HepG2 (cell line): ENCODE measurements around the gene STK39. TPM values are rescaled to one million over a fixed set of nuclear protein-coding genes. Genes with fewer than 3 reads are reported as not detected.
A peak's percentile ranks its signal among the peaks of the same experiment; 100 is the strongest.

Experiments
- ATAC-seq: fragments of 200-7000 bp; cut with Tn5 transposase; 3 replicates; pipeline ENCODE4 v1.9.1; 2020; ENCODE audit warnings: mild to moderate bottlenecking, moderate library complexity
- BruUV-seq: library from RNA; stranded (reverse); fragments of 400-500 nt; replicated peaks from 2 replicates; lab custom pipeline; 2021; lab: Mats Ljungman, UMichigan
- CTCF ChIA-PET: fragments of 300-600 bp; formaldehyde crosslinking; extraction: SDS; loops from one replicate; lab custom pipeline; 2021; ENCODE audit warnings: low total read pairs, inconsistent platforms, low intra/inter-chr PET ratio; lab: Yijun Ruan, JAX
- POLR2A ChIA-PET: fragments of 350-600 bp; sonication (Branson Sonifier 250); formaldehyde crosslinking; loops from one replicate; lab custom pipeline; 2020; ENCODE audit warnings: antibody characterized with exemption, inconsistent platforms; lab: Yijun Ruan, JAX
- DNase-seq: peaks from one replicate; pipeline ENCODE4 v3.0.0-alpha.2; 2015; ENCODE audit warnings: low spot score
- FAIRE-seq: peaks from 3 replicates; lab custom pipeline; 2011; peaks lifted over from hg19 to GRCh38; lab: Jason Lieb, UNC
- H2AFZ ChIP-seq: one replicate; pipeline ENCODE4 v1.6.1; 2011; ENCODE audit warnings: low read length, inconsistent platforms
- H3K27ac ChIP-seq: fragments of 300-600 bp; 3 replicates; pipeline ENCODE4 v1.8.0; 2011; ENCODE audit warnings: mixed run types, mild to moderate bottlenecking, mixed read lengths, low read length, inconsistent platforms; ENCODE audit not compliant: insufficient read depth; ENCODE audit errors: extremely low read length
- H3K27me3 ChIP-seq, 2 experiments: fragments of 200-600 bp in 1 of 2; 2 replicates in 1 of 2; 3 replicates in 1 of 2; pipeline versions ENCODE4 v1.6.0 to v1.8.0; 2011; ENCODE audit warnings: low read length in 2 of 2, mild to moderate bottlenecking in 2 of 2, moderate library complexity in 2 of 2, inconsistent platforms in 1 of 2; ENCODE audit not compliant: insufficient read depth in 2 of 2, control insufficient read depth in 1 of 2
- H3K36me3 ChIP-seq, 2 experiments: fragments of 200-600 bp in 1 of 2; replicated peaks in 1 of 2; 2 replicates in 1 of 2; 3 replicates in 1 of 2; pipeline versions ENCODE4 v1.5.1 to v1.8.0; 2011; ENCODE audit warnings: low read length in 2 of 2, inconsistent platforms in 1 of 2; ENCODE audit not compliant: insufficient read depth in 2 of 2, control insufficient read depth in 1 of 2
- H3K4me1 ChIP-seq: 2 replicates; pipeline ENCODE4 v1.5.1; 2012; ENCODE audit warnings: low read length, inconsistent platforms; ENCODE audit not compliant: insufficient read depth
- H3K4me2 ChIP-seq: 2 replicates; pipeline ENCODE4 v1.6.0; 2011; ENCODE audit warnings: low read depth, low read length, inconsistent platforms
- H3K4me3 ChIP-seq, 3 experiments: fragments of 200-600 bp in 1 of 3; sonication (generic), shearing (Covaris generic) in 1 of 3; replicated peaks in 1 of 3; 2 replicates each; pipeline ENCODE4 v1.5.1; 2011 to 2016; ENCODE audit warnings: low read length in 3 of 3, inconsistent platforms in 2 of 3, low read depth in 2 of 3, mild to moderate bottlenecking in 2 of 3, control low read depth in 1 of 3, mixed read lengths in 1 of 3; ENCODE audit not compliant: insufficient read depth in 1 of 3
- H3K79me2 ChIP-seq: one replicate; pipeline ENCODE4 v1.6.1; 2011; ENCODE audit warnings: low read length, inconsistent platforms; ENCODE audit not compliant: insufficient read depth
- H3K9ac ChIP-seq: 2 replicates; pipeline ENCODE4 v1.6.0; 2011; ENCODE audit warnings: mild to moderate bottlenecking, low read depth, low read length, inconsistent platforms; ENCODE audit not compliant: insufficient read depth
- H3K9me3 ChIP-seq: 2 replicates; pipeline ENCODE4 v1.5.1; 2012; ENCODE audit warnings: mild to moderate bottlenecking, low read length
- H4K20me1 ChIP-seq: 2 replicates; pipeline ENCODE4 v1.6.0; 2011; ENCODE audit warnings: inconsistent platforms, mild to moderate bottlenecking, low read length, moderate library complexity; ENCODE audit not compliant: insufficient read depth
- FOXO1 ChIP-seq: sonication (generic); formaldehyde crosslinking; IDR thresholded peaks from 2 replicates; pipeline ENCODE4 v1.4.0; 2020; ENCODE audit warnings: missing genetic modification reagents
- RBFOX2 ChIP-seq: fragments of 200-400 bp; formaldehyde crosslinking; IDR thresholded peaks from 2 replicates; pipeline ENCODE4 v1.6.1; 2017; ENCODE audit warnings: low read depth, mild to moderate bottlenecking, low read length
- SSRP1 ChIP-seq: IDR thresholded peaks from 2 replicates; pipeline ENCODE4 v1.6.1; 2016; ENCODE audit warnings: control low read depth
- ZNF543 ChIP-seq: sonication (generic); formaldehyde crosslinking; IDR thresholded peaks from 2 replicates; pipeline ENCODE4 v1.4.0; 2020; ENCODE audit warnings: mild to moderate bottlenecking, missing genetic modification reagents
- ZNF704 ChIP-seq: sonication (generic); formaldehyde crosslinking; IDR thresholded peaks from 2 replicates; pipeline ENCODE4 v1.8.1; 2023; ENCODE audit warnings: mild to moderate bottlenecking, inconsistent platforms, moderate library complexity, missing genetic modification reagents, borderline replicate concordance
- WGBS: methylation state at CpG from one replicate; pipeline ENCODE4 v1.1.6; 2017; ENCODE audit warnings: low lambda C conversion rate; 5-methylcytosine and 5-hydroxymethylcytosine counted together
- in situ Hi-C: cut with HindIII; loops from 2 replicates; pipeline ENCODE4 v1.10.0; 2017; ENCODE audit warnings: low pct_unique_long_range_greater_than_20kb; ENCODE audit not compliant: extremely low pct_ligation_motif_present
- intact Hi-C: fragments of 100-400 bp; cut with micrococcal nuclease; formaldehyde crosslinking; loops from one replicate; pipeline ENCODE4 v1.10.0; 2022; ENCODE audit not compliant: unreplicated experiment
- polyA plus RNA-seq, 8 experiments: library from polyadenylated mRNA; depleted of rRNA in 3 of 8; stranded (reverse) in 7 of 8; unstranded in 1 of 8; fragments of >200 nt; fragmentation: Illumina TruSeq in 4 of 8; extraction: Trizol in 4 of 8; gene quantifications; 2 replicates each; pipeline versions ENCODE4 v1.2.1 to v1.2.3, GENCODE V29; 2011 to 2016; ENCODE audit warnings: low read depth in 4 of 8, missing spikeins in 1 of 8, mixed read lengths in 1 of 8; ENCODE audit not compliant: insufficient read depth in 1 of 8
- total RNA-seq, 5 experiments: library from RNA; depleted of rRNA; stranded (reverse); fragments of >200 nt; fragmentation: Illumina TruSeq; extraction: Trizol; gene quantifications; 2 replicates each; pipeline ENCODE4 v1.2.3, GENCODE V29; 2016; ENCODE audit warnings: low read depth in 1 of 5
- TF ChIP-seq, protein P1 (sequence below): sonication (generic); formaldehyde crosslinking; IDR thresholded peaks from 2 replicates; pipeline ENCODE4 v1.4.0; 2020; ENCODE audit warnings: missing genetic modification reagents
- TF ChIP-seq, protein P2 (sequence below): sonication (generic); formaldehyde crosslinking; IDR thresholded peaks from 2 replicates; pipeline ENCODE4 v1.4.0; 2020; ENCODE audit warnings: missing genetic modification reagents

The STK39 gene
- total and polyA plus RNA-seq, 2 of the 13 experiments (the other 11 are each of a cell fraction or from before 2014, with no cell fraction given), result 27.3 to 38.4 TPM

GRCh38 chr2:168216351-168217005 is 30.9 kb downstream of the STK39 start:
- Histone ChIP-seq H3K9ac (no peak overlapping the region), H3K27me3 (no peaks in the 10 kb centered on the region), H3K27ac (no peak overlapping the region), H4K20me1 (no peaks in the 10 kb centered on the region), H3K36me3 (peaks cover 0 to 8% of the 10 kb centered on the region in 2 experiments; a peak in 2 of 5 replicates), H3K79me2 (peaks cover 19% of the 10 kb centered on the region), H2AFZ (no peak overlapping the region), H3K4me2 (no peak overlapping the region), H3K4me3 (no peak overlapping the region), H3K4me1 (peaks cover 74% of the 10 kb centered on the region), H3K9me3 (no peaks in the 10 kb centered on the region)
- POLR2A ChIA-PET, result no interaction called here
- ATAC-seq (no peak), FAIRE-seq (no peak)
- no TSS peak for BruUV-seq
- CTCF ChIA-PET, result no interaction called here
- in situ Hi-C loops, result no loop called here
- 94% methylated on average over 12 of the region's 12 CpGs for WGBS
- intact Hi-C loops, result no loop called here
- TF ChIP-seq RBFOX2, result no peak
- 0 out of 2 replicates have a peak, but pooled peaks have one; percentile 22 for TF ChIP-seq SSRP1
- no peak for TF ChIP-seq ZNF704
- TF ChIP-seq FOXO1, result no peak
- TF ChIP-seq, protein P1, sequence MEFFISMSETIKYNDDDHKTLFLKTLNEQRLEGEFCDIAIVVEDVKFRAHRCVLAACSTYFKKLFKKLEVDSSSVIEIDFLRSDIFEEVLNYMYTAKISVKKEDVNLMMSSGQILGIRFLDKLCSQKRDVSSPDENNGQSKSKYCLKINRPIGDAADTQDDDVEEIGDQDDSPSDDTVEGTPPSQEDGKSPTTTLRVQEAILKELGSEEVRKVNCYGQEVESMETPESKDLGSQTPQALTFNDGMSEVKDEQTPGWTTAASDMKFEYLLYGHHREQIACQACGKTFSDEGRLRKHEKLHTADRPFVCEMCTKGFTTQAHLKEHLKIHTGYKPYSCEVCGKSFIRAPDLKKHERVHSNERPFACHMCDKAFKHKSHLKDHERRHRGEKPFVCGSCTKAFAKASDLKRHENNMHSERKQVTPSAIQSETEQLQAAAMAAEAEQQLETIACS (CRISPR knock-in tag), result no peak
- TF ChIP-seq, protein P2, sequence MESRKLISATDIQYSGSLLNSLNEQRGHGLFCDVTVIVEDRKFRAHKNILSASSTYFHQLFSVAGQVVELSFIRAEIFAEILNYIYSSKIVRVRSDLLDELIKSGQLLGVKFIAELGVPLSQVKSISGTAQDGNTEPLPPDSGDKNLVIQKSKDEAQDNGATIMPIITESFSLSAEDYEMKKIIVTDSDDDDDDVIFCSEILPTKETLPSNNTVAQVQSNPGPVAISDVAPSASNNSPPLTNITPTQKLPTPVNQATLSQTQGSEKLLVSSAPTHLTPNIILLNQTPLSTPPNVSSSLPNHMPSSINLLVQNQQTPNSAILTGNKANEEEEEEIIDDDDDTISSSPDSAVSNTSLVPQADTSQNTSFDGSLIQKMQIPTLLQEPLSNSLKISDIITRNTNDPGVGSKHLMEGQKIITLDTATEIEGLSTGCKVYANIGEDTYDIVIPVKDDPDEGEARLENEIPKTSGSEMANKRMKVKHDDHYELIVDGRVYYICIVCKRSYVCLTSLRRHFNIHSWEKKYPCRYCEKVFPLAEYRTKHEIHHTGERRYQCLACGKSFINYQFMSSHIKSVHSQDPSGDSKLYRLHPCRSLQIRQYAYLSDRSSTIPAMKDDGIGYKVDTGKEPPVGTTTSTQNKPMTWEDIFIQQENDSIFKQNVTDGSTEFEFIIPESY, result peak; percentile 75
- no peak for TF ChIP-seq ZNF543 (CRISPR knock-in tag)
- TF ChIP-seq, all 625 proteins: peak for 2
- DNase-seq, result no peak
